HFF-Myc (cell line): ENCODE results near the gene CELSR2.

Experiments used
- DNase-seq: peaks from one replicate; pipeline ENCODE4 v3.0.0-alpha.2; 2011; ENCODE audit warnings: low read depth; ENCODE audit errors: extremely low read depth
- H3K4me3 ChIP-seq: replicated peaks from 2 replicates; pipeline ENCODE4 v1.5.1; 2011; ENCODE audit warnings: low read depth, mild to moderate bottlenecking, control low read depth, low read length
- CTCF ChIP-seq: IDR thresholded peaks from 2 replicates; pipeline ENCODE4 v1.5.1; 2012; ENCODE audit warnings: mild to moderate bottlenecking, low read depth, low read length, control low read depth; ENCODE audit errors: missing control alignments

The CELSR2 gene

GRCh38 chr1:109208394-109208793 lies 40.9 kb upstream of the CELSR2 start:
- no peak for DNase-seq
- no peak for TF ChIP-seq CTCF
- no peak overlapping the region for H3K4me3 ChIP-seq

- H3K4me3 ChIP-seq = no peak overlapping the region
- no peak for TF ChIP-seq CTCF
- no peak for DNase-seq
Observed at GRCh38 chr1:109208836-109209463, 40.4 kb upstream of the CELSR2 start.

- DNase-seq = no peak
- H3K4me3 ChIP-seq = no peak overlapping the region
- TF ChIP-seq CTCF = no peak
Observed at GRCh38 chr1:109210058-109210457, 39.3 kb upstream of the CELSR2 start.

- no peak for TF ChIP-seq CTCF
- peak overlapping the region; percentile 78 for H3K4me3 ChIP-seq
- no peak for DNase-seq
Observed at GRCh38 chr1:109213345-109213823, 36.0 kb upstream of the CELSR2 start.

GRCh38 chr1:109213824-109214693 lies 35.3 kb upstream of the CELSR2 start, which contains the start of gene SARS1:
SARS1 (plus strand) TSS chr1:109213918; CDS start chr1:109213993, 75 bp downstream.
- peak within 1 kb of the TSS; percentile 78 for H3K4me3 ChIP-seq
- no peak for TF ChIP-seq CTCF
- DNase-seq = no peak

GRCh38 chr1:109214695-109215623 lies 34.4 kb upstream of the CELSR2 start:
- peak overlapping the region; percentile 78 for H3K4me3 ChIP-seq
- no peak for TF ChIP-seq CTCF
- peak; percentile 42 for DNase-seq
